Erythroblast (primary cell): ENCODE data around the gene OR8D2.
"Not testable (repeated sequence)": the region's sequence is repeated elsewhere in the genome, so short reads cannot be mapped to it uniquely, and the experiment has no call there.

ENCODE experiments used
- DNase-seq, 2 experiments: peaks; one replicate each; lab custom pipeline; 2025; lab: John Stamatoyannopoulos, UW
- GATA1 ChIP-seq: IDR thresholded peaks from 2 replicates; pipeline ENCODE4 v1.6.1; 2011; ENCODE audit warnings: low read depth, mild to moderate bottlenecking, control low read depth, low read length, moderate library complexity
- POLR2A ChIP-seq: IDR thresholded peaks from 2 replicates; pipeline ENCODE4 v1.6.1; 2011; ENCODE audit warnings: mild to moderate bottlenecking, low read length

Gene OR8D2

DNA sequence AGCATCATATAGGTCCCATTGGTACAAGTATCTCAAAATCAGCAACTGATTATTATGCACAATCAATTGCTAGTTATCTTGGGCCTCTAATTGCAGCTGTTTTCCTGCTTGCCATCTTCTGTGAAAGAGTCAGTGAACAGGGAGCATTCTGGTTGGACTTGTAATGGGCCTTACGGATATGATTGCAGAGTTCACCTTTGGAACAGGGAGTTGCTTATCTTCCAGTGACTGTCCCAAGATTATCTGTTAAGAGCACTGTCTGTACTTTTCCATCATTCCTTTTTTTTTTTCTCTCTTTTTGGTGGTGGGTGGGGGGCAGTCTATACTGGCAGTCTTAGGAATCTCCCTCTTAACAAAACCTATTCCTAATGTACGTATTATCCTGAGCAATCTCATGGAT is 46.0 kb downstream of the OR8D2 start:
- no peak for TF ChIP-seq GATA1
- no peak for TF ChIP-seq POLR2A
- no peak for DNase-seq

DNA sequence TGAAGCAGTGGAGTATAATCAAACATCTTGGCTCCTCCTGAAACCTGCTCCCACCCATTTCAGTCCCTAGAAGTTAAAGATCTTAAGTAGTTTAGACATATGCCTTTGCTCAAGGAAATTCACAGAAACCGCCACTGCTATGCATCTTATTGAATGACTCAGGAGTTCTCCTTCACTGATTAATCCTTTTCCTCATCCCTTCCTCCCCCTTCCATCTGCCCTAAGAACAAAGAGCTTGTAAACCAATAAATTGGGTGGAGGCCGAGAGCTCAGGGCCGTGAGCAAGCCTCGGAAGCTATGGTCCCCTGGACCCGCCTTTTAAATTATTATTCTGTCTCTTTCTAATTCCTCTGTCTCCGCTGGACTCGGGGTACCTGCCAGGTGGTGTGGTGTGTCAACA is 49.1 kb downstream of the OR8D2 start:
- DNase-seq, result not testable (repeated sequence)
